HG02885 (cell line): Measurements from ENCODE around the gene CDK14.
A peak's percentile ranks its signal among the peaks of the same experiment; 100 is the strongest.
"Not testable (repeated sequence)": the region's sequence is repeated elsewhere in the genome, so short reads cannot be mapped to it uniquely, and the experiment has no call there.

ENCODE experiments used
- ATAC-seq: cut with Tn5 transposase; IDR thresholded peaks from one replicate; pipeline ENCODE4 v1.9.1; 2021; ENCODE audit warnings: mild to moderate bottlenecking; ENCODE audit not compliant: unreplicated experiment, poor library complexity

The CDK14 gene

GRCh38 chr7:90747516-90747915 is 151.4 kb downstream of the CDK14 start:
- ATAC-seq, result no peak

DNA sequence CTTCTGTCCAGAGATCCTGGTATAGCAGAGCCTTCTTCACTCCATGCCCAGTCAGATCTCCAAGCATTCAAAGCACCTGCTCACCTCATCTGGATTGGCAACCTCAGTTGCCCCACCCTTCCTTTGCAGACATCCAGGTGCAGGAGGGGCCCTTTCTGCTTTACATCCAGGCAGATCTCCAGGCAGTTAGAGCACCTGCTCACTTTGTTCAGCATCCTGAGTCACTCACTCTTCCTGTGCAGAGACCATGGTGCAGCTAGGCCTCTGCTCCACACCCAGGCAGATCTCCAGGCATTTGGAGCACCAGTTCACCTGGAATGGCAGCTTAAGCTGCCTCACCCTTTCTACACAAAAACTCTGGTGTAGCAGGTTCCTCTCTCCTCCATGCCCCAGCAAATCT is 153.1 kb downstream of the CDK14 start:
- ATAC-seq, result no peak

- ATAC-seq, result peak; percentile 76
Measured at GRCh38 chr7:90749774-90750173, 153.7 kb downstream of the CDK14 start.

- no peak for ATAC-seq
Measured at GRCh38 chr7:90751595-90751994, 155.5 kb downstream of the CDK14 start.

DNA sequence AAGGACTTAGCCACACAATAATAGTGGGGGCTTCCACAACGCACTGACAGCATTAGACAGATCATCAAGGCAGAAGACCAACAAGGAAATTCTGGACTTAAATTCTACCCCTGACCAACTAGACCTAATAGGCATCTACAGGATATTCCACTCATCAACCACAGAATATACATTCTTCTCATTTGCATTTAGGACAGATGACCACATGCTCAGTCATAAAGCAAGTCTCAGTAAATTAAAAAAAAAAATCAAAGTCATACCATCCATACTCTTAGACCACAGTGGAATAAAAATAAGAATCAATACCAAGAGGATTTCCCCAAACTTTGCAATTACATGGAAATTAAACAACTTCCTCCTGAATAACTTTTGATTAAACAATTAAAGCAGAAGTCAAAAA is 155.9 kb downstream of the CDK14 start:
- ATAC-seq, result no peak

- no peak for ATAC-seq
Measured at GRCh38 chr7:90755041-90755440, 158.9 kb downstream of the CDK14 start.

DNA sequence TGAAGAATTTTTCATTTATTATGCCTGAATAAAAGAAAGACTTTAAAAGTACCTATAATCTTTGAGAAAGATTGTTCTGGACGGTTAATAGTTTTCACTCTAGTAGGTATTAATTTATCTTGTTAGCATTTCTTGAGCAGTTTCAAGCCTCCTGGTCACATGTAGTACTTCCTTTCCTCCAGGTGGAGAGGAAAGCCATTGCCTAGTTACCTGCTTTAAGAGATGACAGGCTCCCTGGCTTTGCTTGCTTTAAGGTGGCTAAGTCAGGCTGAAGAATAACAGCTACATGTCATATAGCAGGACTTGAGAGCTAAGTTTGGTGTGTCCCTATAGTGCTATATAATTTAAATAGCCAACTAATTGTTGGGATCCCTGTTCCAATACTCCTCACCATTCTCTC is 160.2 kb downstream of the CDK14 start:
- no peak for ATAC-seq

DNA sequence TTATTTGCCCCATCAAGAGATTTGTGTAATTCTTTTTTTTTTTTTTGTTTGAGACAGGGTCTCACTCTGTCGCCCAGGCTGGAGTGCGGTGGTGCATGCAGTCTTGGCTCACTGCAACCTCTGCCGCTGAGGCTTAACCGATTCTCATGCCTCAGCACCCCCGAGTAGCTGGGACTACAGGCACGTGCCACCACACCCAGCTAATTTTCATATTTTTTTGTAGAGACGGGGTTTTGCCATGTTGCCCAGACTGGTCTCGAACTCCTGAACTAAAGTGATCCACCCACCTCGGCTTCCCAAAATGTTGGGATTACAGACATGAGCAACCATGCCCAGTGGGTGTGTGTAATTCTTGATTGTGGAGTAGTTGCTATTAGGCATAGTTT is 161.4 kb downstream of the CDK14 start:
- ATAC-seq, result peak; percentile 78

DNA sequence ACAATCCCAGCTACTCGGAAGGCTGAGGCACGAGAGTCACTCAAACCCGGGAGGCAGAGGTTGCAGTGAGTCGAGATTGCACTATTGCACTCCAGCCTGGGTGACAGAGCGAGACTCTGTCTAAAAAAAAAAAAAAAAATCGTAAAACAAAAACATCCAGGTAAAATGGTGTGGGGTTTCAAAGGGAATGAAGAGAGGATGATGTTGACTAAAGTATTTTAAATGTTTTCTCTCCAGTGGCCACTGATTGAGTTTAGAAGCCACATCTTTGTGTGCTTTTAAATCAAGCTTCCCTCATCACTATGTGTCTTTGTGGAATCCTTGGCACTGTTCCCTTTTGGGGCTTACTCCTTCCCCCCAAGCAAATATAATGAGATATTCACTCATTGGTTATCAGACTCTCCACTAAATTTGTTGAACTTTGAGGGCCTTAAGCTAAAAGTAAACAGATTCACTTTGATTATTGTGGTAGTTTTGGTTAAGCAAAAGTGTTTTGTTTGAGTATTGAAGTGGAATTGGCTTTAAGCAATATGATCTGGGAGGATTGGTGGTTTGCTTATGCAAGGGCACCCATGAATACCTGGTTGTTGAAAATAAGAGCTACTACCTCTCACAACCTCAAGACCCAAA is 162.9 kb downstream of the CDK14 start:
- ATAC-seq, result no peak

GRCh38 chr7:90759710-90760109 is 163.6 kb downstream of the CDK14 start:
- no peak for ATAC-seq

GRCh38 chr7:90760892-90761291 is 164.8 kb downstream of the CDK14 start:
- no peak for ATAC-seq

GRCh38 chr7:90761584-90761983 is 165.5 kb downstream of the CDK14 start:
- no peak for ATAC-seq

- no peak for ATAC-seq
Measured at GRCh38 chr7:90763108-90763507, 167.0 kb downstream of the CDK14 start.

DNA sequence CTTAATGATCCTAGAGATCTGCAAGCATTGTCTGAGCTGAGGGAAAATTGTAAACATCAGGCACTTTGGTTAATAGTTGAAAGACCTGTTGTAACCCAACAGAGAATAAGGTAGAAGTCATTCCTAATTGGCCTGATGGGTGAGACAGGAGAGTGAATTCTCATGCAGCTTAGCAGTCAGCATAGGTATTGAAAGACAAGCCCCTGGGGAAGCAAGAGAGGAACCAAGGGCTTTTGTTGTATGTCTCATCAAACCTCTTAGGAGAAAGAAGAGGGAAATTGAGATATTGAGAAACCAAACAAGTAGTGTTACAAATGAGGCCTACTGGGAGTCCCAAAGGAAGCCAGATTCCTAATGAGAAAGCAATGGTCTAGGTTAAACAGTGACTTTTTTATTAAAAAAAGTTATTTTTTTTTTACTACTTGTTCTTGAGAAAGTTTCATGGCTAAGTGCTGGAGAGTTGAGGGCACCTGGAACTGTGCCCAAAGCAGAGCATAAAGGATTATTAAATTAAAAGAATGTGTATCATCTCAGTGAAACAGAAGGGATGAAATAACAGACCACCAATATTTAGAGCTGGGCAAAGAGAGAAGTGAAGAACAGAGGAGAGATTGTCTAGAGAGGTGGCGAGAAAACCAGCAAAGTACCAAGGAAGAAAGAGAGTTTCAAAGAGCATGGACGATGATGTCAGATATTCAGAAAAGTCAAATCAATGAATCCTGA is 168.9 kb downstream of the CDK14 start:
- ATAC-seq, result no peak

DNA sequence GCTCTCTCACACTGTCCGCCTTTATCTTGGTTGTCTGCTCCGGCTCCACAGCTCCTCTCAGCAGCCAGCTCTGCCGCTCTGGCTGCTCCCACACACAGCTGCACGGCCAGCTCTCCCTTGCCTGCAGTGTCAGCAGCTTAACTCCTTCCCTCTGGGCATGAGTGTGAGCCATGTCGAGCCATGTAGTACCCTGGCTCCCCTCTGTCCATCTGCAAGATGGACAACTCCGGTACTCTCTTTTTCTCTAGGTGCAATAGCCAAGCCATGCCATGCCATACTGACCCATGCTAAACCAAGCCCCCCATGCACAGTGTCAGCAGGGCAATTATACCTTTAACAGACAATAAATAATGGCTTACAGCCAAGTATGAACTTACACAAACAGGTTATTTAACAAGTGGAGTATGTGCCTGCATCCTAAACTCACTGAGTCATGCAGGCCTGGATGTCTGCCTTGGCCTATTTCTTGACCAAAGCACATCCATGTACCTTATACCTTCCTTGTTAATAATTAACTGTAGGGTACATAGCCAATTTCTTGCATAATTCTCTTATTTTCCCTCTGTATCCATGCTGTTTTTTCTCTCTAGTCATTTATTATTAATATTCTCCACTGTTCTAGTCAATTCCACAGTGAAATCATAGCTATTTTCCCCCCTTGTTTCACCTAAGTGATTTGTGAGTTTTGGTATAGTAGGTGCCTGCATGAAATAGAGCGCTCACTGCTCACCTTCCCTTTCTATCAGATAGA is 170.9 kb downstream of the CDK14 start:
- no peak for ATAC-seq

DNA sequence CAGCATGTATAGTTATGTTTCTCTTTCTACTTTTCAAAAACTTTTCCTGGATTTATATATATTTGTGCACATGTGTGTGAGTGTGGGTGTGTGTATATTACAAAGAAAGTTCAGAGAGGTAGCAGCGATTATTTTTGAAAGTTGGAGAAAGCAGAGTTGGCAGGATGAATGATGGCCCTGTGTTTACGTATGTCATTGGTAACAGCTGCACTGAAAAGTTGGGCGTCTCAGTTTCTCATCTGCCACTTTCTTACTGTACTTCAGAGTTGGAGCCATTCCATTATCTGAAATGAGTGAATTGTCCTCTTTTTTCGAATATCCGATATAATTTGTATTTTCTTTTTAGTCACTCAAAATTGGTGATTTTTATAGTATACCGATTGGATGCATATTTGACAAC is 172.2 kb downstream of the CDK14 start:
- ATAC-seq, result no peak

- no peak for ATAC-seq
Measured at GRCh38 chr7:90769036-90769435, 172.9 kb downstream of the CDK14 start.

DNA sequence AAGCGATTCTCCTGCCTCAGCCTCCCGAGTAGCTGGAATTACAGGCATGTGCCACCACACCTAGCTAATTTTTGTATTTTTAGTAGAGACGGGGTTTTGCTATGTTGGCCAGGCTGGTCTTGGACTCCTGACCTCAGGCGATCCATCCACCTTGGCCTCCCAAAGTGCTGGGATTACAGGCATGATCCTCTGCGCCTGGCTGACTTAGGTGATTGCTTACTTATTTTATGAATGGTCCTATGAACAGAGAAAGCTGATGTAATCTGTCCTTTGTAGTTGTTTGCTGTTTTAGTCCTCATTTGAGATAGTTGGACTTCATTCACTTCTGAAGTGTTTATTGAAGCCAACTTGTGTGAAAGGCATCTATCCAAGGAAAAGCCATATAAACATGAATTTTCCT is 173.4 kb downstream of the CDK14 start:
- ATAC-seq, result not testable (repeated sequence)

- ATAC-seq, result no peak
Measured at GRCh38 chr7:90771281-90771680, 175.2 kb downstream of the CDK14 start.

GRCh38 chr7:90772410-90772809 is 176.3 kb downstream of the CDK14 start:
- no peak for ATAC-seq

GRCh38 chr7:90773269-90773668 is 177.1 kb downstream of the CDK14 start:
- no peak for ATAC-seq
